Renal cortex interstitium (tissue), 11 donors: Measurements from ENCODE around the gene AFP. TPM values are rescaled to one million over a fixed set of nuclear protein-coding genes. Genes with fewer than 3 reads are reported as not detected.
A peak's percentile ranks its signal among the peaks of the same experiment; 100 is the strongest.

Experiments
- DNase-seq, 11 donors: peaks; one replicate each; pipeline ENCODE4 v3.0.0-alpha.2; 2013; ENCODE audit warnings: low read depth in 9 of 11, low spot score in 4 of 11; ENCODE audit errors: extremely low read depth in 1 of 11
- polyA plus RNA-seq, 3 donors: library from polyadenylated mRNA; unstranded; fragments of 120-200 nt; gene quantifications; one replicate each; pipeline ENCODE4 v1.2.1, GENCODE V29; 2013; ENCODE audit not compliant: insufficient read length in 3 of 3

The AFP gene
- polyA plus RNA-seq, 3 donors: 431 to 1,636 (median 1,323) TPM

DNA sequence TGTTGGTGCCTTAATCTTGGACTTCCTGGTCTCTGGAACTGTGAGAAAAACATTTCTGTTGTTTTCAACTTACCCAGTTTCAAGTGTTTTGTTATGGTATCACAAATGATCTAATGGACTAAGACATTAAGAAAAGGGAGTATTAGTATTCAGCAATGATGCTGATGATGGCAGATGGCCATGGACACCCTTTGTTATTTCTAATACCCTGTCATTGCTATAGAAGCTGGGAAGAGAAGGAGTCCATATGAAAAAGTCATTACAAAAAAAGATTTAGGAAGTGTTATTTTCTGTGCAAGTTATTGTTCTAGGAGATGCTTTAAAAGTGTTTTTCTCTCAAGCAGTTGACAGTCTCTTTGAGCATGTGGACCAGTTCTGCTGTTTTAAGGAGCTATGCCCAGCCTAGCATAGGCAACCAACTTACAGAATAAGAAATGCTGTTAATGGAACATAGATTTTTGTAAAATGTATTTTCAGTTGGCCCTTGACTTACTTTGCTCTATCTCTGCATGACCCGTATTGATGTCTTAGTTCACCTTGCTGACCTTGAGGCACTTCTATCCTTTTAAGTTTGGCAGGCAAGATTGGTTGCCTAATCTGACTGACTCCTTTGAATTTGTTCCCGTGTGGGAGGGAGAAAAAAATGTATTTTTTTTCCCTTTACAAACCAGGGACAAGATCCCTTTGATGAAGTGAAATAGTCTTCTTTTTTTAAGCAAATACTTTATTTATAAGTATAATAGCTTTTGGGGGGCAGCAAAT lies 6.0 kb upstream of the AFP start:
- no peak for DNase-seq

DNA sequence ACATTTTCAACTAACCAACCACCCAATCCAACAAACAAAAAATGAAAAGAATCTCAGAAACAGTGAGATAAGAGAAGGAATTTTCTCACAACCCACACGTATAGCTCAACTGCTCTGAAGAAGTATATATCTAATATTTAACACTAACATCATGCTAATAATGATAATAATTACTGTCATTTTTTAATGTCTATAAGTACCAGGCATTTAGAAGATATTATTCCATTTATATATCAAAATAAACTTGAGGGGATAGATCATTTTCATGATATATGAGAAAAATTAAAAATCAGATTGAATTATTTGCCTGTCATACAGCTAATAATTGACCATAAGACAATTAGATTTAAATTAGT lies 4.2 kb upstream of the AFP start:
- no peak for DNase-seq

- DNase-seq: no peak
These were observed 3.6 kb upstream of the AFP start for GRCh38 chr4:73432169-73433000.

DNA sequence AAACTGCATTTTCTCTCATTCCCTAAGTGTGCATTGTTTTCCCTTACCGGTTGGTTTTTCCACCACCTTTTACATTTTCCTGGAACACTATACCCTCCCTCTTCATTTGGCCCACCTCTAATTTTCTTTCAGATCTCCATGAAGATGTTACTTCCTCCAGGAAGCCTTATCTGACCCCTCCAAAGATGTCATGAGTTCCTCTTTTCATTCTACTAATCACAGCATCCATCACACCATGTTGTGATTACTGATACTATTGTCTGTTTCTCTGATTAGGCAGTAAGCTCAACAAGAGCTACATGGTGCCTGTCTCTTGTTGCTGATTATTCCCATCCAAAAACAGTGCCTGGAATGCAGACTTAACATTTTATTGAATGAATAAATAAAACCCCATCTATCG lies 2.9 kb upstream of the AFP start:
- DNase-seq: no peak

DNA sequence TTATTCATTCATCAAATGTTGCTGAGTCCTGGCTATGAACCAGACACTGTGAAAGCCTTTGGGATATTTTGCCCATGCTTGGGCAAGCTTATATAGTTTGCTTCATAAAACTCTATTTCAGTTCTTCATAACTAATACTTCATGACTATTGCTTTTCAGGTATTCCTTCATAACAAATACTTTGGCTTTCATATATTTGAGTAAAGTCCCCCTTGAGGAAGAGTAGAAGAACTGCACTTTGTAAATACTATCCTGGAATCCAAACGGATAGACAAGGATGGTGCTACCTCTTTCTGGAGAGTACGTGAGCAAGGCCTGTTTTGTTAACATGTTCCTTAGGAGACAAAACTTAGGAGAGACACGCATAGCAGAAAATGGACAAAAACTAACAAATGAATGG lies 1.7 kb upstream of the AFP start:
- DNase-seq: no peak

DNA sequence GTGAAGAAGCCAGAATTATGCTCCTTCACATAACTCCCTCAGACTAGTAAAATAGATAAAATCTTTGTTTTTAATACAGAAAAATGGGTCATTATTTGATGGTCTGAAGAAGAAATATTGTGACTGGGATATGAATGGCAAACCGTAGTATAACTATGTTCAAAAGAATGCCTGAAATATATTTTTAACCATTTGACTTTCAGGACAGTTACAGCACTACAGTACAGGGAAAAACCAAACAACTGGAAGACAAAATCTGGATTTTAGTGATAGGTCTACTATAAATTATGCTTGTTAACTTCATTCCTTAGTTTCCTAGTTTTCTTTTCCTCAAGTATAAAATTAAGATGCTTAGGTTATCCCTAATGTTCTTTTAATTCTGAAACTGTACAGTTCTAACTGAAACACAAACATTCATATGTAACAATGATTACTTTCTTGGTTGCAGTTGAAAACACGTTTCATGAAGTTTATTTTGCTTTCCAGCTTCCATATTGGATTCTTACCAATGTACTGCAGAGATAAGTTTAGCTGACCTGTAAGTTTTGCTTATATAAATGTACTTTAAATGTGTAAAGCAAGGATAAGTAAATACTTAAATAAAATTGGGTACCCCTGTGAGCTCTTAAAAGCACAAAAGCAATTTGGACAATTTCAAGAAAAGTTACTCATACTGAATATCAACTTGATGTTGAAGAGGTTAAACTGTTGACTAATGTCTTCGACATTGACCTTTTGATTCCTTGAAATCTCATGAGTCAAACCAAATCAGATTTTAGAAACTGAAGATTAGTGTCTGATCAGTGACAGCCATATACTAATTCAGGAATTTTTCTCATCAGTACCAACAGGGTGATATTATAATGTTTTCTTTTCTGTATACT lies 895 bp downstream of the AFP start:
- DNase-seq: no peak

DNA sequence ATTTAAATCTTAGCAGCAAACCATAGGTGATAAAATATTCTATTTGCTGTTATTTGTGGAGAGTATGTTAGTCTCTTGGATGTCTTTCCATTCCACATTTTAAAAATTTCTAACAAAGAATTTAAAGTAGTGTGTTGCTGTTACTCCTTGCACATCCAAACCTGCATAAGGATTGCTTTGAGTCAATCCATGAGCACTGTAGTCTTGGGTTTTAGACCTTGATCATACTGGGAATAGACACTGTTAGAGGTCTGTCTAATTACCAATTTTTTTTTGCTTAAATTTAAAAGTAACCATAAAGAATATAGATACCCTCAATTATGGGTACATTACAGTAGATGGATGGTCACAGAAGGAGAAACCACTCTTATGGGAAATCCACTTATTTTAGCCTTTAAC lies 1.5 kb downstream of the AFP start:
- DNase-seq: no peak

DNA sequence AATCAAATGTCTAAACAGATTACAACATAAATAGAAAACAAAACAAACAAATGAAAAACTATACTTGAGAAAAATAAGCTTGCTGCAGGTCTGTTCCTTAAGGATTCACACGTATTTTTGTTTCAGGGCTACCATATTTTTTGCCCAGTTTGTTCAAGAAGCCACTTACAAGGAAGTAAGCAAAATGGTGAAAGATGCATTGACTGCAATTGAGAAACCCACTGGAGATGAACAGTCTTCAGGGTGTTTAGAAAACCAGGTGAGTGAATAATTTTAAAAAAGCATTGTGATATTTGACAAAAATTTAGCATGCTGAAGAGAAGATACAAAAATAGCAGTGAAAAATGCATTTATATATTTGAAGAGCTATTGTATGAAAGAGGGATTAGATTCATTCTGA lies 2.0 kb downstream of the AFP start:
- no peak for DNase-seq

DNA sequence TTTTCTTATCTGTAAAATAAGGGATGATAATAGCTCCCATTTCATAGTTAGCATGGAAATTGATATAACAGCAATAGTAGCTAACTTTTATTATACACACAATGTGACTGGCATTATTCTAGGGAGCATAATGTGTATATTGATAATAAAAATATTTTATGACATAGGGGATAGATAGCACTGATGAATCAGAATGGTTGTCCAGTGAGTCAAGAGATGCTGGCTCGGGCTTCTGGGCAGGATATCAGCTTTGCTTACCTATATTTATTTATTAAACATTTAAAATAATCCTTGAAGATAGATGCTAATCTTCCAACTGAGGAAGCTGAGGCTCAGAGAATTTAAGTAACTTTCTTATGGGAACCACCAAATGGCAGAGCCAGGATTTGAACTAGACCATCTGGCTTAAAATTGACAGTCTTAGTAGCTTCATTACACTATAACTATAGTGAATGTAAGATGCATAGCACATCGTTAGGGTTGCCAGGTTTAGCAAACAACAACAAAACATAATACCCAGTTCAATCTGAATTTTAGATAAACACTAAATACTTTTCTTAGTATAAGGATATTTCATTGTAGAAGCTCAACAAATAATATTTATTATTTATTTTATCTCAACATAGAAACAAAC lies 2.7 kb downstream of the AFP start:
- no peak for DNase-seq

DNA sequence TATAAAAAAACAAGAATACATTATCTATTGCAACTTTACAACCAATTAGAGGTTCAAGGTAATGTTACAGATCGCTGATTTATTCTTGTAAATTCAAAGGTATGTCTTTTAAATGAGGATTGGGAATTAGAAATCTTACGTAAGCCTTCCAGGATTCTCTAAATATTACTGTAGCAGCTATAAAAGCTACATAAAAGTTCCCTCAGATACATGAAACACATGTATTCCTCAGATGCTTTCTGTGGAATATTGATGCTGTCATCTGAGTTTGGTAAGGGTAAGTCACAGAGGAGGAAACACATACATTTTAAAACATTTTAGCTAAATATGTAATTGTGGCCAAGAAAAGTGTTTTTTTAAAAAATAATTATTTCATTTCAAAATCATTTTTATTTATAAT lies 3.4 kb downstream of the AFP start:
- DNase-seq: no peak

GRCh38 chr4:73439991-73440390 lies 4.0 kb downstream of the AFP start:
- no peak for DNase-seq

GRCh38 chr4:73440653-73441052 lies 4.6 kb downstream of the AFP start:
- DNase-seq: no peak

DNA sequence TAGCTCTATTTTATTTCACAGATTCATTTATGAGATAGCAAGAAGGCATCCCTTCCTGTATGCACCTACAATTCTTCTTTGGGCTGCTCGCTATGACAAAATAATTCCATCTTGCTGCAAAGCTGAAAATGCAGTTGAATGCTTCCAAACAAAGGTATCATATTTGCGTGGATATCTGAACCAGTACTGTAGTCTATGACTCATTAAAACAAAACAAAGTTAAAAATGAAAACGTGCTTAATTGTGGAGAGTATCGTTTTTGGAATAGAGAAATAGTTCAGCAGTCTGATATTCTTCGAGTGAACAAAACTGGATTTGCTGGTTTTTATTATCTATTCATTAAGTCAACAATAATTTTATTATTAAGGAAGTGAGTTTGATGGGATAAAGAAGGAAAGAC lies 6.3 kb downstream of the AFP start:
- no peak for DNase-seq

DNA sequence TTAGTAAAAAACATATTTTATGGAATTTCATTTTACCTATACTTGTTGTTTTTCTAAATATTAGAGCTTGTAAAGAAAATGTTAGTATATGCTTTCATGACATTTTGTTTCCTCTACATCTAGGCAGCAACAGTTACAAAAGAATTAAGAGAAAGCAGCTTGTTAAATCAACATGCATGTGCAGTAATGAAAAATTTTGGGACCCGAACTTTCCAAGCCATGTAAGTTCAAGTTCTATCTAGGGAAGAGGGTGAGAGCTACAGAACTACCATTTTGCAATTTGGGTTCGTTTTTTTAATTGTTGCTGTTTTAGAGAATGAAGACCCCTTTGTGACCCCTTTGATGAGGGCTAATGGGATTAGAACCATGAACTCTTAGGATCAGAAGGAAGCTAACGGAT lies 7.2 kb downstream of the AFP start:
- no peak for DNase-seq

DNA sequence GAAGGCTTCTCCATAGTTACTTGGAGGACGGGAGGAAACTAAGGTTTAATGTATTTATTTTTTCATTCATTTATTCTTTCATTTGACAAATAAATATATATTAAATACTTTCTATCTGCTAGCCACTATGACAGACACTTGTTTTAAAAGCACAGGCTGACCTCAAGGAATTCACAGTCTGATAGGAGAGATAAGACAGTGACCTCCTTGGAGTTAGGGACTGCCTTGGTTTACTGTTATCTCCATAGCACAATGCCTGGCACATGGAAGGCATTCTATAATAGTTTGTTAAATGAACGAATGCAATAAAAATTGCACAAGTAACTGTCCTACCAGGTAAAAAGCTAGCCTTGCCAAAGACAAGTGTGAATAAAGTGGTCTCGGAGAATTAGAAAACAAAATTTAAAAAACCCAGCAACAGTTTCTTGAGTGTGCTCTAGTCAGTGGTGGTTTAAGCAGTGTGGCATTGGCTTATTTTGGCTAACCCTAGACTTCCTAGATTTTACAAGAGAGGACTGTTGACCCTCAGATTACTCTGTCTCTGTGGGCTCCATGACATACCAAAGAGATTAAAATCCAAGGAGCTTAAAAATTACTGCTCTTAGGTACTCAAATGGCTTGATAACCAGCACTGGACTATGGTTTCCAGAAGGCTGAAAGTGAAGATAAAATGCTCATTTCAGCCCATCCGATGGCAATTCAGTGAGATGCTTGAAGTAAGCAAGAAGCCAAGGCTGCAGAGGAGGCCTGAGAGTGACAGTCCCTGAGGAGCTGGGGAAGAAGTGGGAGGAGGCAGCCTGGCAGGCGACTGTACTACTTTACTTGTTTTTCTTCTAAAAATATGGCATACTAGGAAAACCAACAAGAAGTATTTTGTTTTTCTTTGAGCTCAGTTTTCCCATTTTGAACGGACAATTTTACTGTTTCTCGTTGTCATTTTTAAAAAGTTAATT lies 9.6 kb downstream of the AFP start:
- DNase-seq: no peak

GRCh38 chr4:73446336-73446938 lies 10.4 kb downstream of the AFP start:
- peak in 3 of 11 donors; percentile 2 to 11 (median 9) for DNase-seq

GRCh38 chr4:73447671-73448070 lies 11.7 kb downstream of the AFP start:
- DNase-seq: no peak
